HepG2 (cell line): ENCODE data around the gene CES3. TPM values are rescaled to one million over a fixed set of nuclear protein-coding genes. Genes with fewer than 3 reads are reported as not detected.

Source experiments
- DPF2 ChIP-seq: sonication (generic); formaldehyde crosslinking; IDR thresholded peaks from 2 replicates; pipeline ENCODE4 v1.4.0; 2020; ENCODE audit warnings: mild to moderate bottlenecking, low read depth, missing genetic modification reagents, borderline replicate concordance
- ELF1 ChIP-seq: sonication (generic); formaldehyde crosslinking; IDR thresholded peaks from 2 replicates; pipeline ENCODE4 v1.4.0; 2020; ENCODE audit warnings: missing genetic modification reagents
- HIVEP1 ChIP-seq: sonication (generic); formaldehyde crosslinking; IDR thresholded peaks from 2 replicates; pipeline ENCODE4 v1.4.0; 2020; ENCODE audit warnings: mild to moderate bottlenecking, missing genetic modification reagents
- HNRNPUL1 ChIP-seq: fragments of 200-400 bp; formaldehyde crosslinking; IDR thresholded peaks from 2 replicates; pipeline ENCODE4 v1.6.1; 2017; ENCODE audit warnings: low read depth, mild to moderate bottlenecking, low read length, moderate library complexity
- MAFG ChIP-seq: sonication (generic); formaldehyde crosslinking; IDR thresholded peaks from 2 replicates; pipeline ENCODE4 v1.5.1; 2020; ENCODE audit warnings: mild to moderate bottlenecking, missing genetic modification reagents
- MXD3 ChIP-seq: IDR thresholded peaks from 2 replicates; pipeline ENCODE4 v1.6.1; 2016; ENCODE audit warnings: mild to moderate bottlenecking, missing biosample characterization, missing genetic modification reagents
- PHF20 ChIP-seq: sonication (generic); formaldehyde crosslinking; IDR thresholded peaks from 2 replicates; pipeline ENCODE4 v1.5.0; 2020; ENCODE audit warnings: mild to moderate bottlenecking, missing genetic modification reagents
- PHF21A ChIP-seq: sonication (generic); formaldehyde crosslinking; IDR thresholded peaks from 2 replicates; pipeline ENCODE4 v1.5.0; 2020; ENCODE audit warnings: mild to moderate bottlenecking, missing genetic modification reagents
- POLR2A ChIP-seq, 2 experiments: IDR thresholded peaks; 2 replicates each; pipeline ENCODE4 v1.6.1; 2011; ENCODE audit warnings: low read depth in 2 of 2, low read length in 2 of 2, mild to moderate bottlenecking in 1 of 2, moderate library complexity in 1 of 2; ENCODE audit not compliant: insufficient read depth in 1 of 2
- POLR2AphosphoS5 ChIP-seq: IDR thresholded peaks from 2 replicates; pipeline ENCODE4 v1.6.1; 2012; ENCODE audit warnings: low read depth, low read length
- REPIN1 ChIP-seq: sonication (generic); formaldehyde crosslinking; IDR thresholded peaks from 2 replicates; pipeline ENCODE4 v1.8.0; 2022; ENCODE audit warnings: missing genetic modification reagents, low read depth, mild to moderate bottlenecking, borderline replicate concordance
- RFXAP ChIP-seq: sonication (generic); formaldehyde crosslinking; IDR thresholded peaks from 2 replicates; pipeline ENCODE4 v1.4.0; 2020; ENCODE audit warnings: missing genetic modification reagents, borderline replicate concordance
- RXRA ChIP-seq: sonication (generic); formaldehyde crosslinking; IDR thresholded peaks from 2 replicates; pipeline ENCODE4 v1.5.1; 2020; ENCODE audit warnings: missing genetic modification reagents
- SOX5 ChIP-seq: IDR thresholded peaks from 2 replicates; pipeline ENCODE4 v1.6.1; 2016; ENCODE audit warnings: borderline replicate concordance
- U2AF1 ChIP-seq: fragments of 200-400 bp; formaldehyde crosslinking; optimal IDR thresholded peaks from 2 replicates; pipeline ENCODE3; 2017; ENCODE audit warnings: mild to moderate bottlenecking, low read depth, low read length
- ZBTB3 ChIP-seq: sonication (generic); formaldehyde crosslinking; IDR thresholded peaks from 2 replicates; pipeline ENCODE4 v1.4.0; 2020; ENCODE audit warnings: low read depth, mild to moderate bottlenecking, moderate library complexity, missing genetic modification reagents, borderline replicate concordance
- ZBTB42 ChIP-seq: sonication (generic); formaldehyde crosslinking; IDR thresholded peaks from 2 replicates; pipeline ENCODE4 v1.5.0; 2020; ENCODE audit warnings: mild to moderate bottlenecking, missing genetic modification reagents
- ZFX ChIP-seq: sonication (generic); formaldehyde crosslinking; IDR thresholded peaks from 2 replicates; pipeline ENCODE4 v1.4.0; 2020; ENCODE audit warnings: mild to moderate bottlenecking, low read depth, missing genetic modification reagents, moderate library complexity
- ZNF232 ChIP-seq: sonication (generic); formaldehyde crosslinking; IDR thresholded peaks from 2 replicates; pipeline ENCODE4 v1.4.0; 2020; ENCODE audit warnings: missing genetic modification reagents, borderline replicate concordance
- ZNF280D ChIP-seq: sonication (generic); formaldehyde crosslinking; IDR thresholded peaks from 2 replicates; pipeline ENCODE4 v1.5.1; 2020; ENCODE audit warnings: mild to moderate bottlenecking, missing genetic modification reagents
- ZNF569 ChIP-seq: sonication (generic); formaldehyde crosslinking; IDR thresholded peaks from 2 replicates; pipeline ENCODE4 v1.5.0; 2020; ENCODE audit warnings: mild to moderate bottlenecking, missing genetic modification reagents, moderate library complexity, borderline replicate concordance
- ZNF598 ChIP-seq: sonication (generic); formaldehyde crosslinking; IDR thresholded peaks from 2 replicates; pipeline ENCODE4 v1.5.1; 2020; ENCODE audit warnings: mild to moderate bottlenecking, missing genetic modification reagents, borderline replicate concordance
- polyA plus RNA-seq, 8 experiments: library from polyadenylated mRNA; depleted of rRNA in 3 of 8; stranded (reverse) in 7 of 8; unstranded in 1 of 8; fragments of >200 nt; fragmentation: Illumina TruSeq in 4 of 8; extraction: Trizol in 4 of 8; gene quantifications; 2 replicates each; pipeline versions ENCODE4 v1.2.1 to v1.2.3, GENCODE V29; 2011 to 2016; ENCODE audit warnings: low read depth in 4 of 8, missing spikeins in 1 of 8, mixed read lengths in 1 of 8; ENCODE audit not compliant: insufficient read depth in 1 of 8
- total RNA-seq, 5 experiments: library from RNA; depleted of rRNA; stranded (reverse); fragments of >200 nt; fragmentation: Illumina TruSeq; extraction: Trizol; gene quantifications; 2 replicates each; pipeline ENCODE4 v1.2.3, GENCODE V29; 2016; ENCODE audit warnings: low read depth in 1 of 5
- TF ChIP-seq, protein P1 (sequence below): sonication (generic); formaldehyde crosslinking; IDR thresholded peaks from 2 replicates; pipeline ENCODE4 v1.5.1; 2020; ENCODE audit warnings: mild to moderate bottlenecking, missing genetic modification reagents, moderate library complexity

CES3 gene
- total and polyA plus RNA-seq, 2 of the 13 experiments (the other 11 are each of a cell fraction or from before 2014, with no cell fraction given) = 6.6 to 17.4 TPM

- TF ChIP-seq ZFX (CRISPR knock-in tag) (peak; percentile 45; the same call in 1 of the 2 replicates), RXRA (peak; percentile 43), POLR2AphosphoS5 (no peak), ZNF280D (CRISPR knock-in tag) (peak; percentile 66; the same call in 1 of the 2 replicates), PHF21A (CRISPR knock-in tag) (0 out of 2 replicates have a peak, but pooled peaks have one; percentile 36), SOX5 (CRISPR knock-in tag) (0 out of 2 replicates have a peak, but pooled peaks have one; percentile 10), RFXAP (CRISPR knock-in tag) (0 out of 2 replicates have a peak, but pooled peaks have one; percentile 44), HNRNPUL1 (no peak), ZNF598 (CRISPR knock-in tag) (peak; percentile 62; the same call in 1 of the 2 replicates), POLR2A (IDR thresholded peaks at IDR 0.05; ENCODE audit: insufficient read depth in 1 of 2, low read depth in 2 of 2, low read length in 2 of 2) (no peak), MAFG (CRISPR knock-in tag) (no peak), HIVEP1 (CRISPR knock-in tag) (peak; percentile 82; the same call in 1 of the 2 replicates), ZBTB42 (CRISPR knock-in tag) (peak; percentile 41; the same call in 1 of the 2 replicates), MXD3 (CRISPR knock-in tag) (no peak), ZBTB3 (CRISPR knock-in tag) (no peak), REPIN1 (no peak), DPF2 (CRISPR knock-in tag) (no peak), PHF20 (0 out of 2 replicates have a peak, but pooled peaks have one; percentile 24), ZNF569 (CRISPR knock-in tag) (0 out of 2 replicates have a peak, but pooled peaks have one; percentile 22), ZNF232 (CRISPR knock-in tag) (no peak), U2AF1 (no peak), ELF1 (CRISPR knock-in tag) (peak; percentile 51)
- TF ChIP-seq, protein P1, sequence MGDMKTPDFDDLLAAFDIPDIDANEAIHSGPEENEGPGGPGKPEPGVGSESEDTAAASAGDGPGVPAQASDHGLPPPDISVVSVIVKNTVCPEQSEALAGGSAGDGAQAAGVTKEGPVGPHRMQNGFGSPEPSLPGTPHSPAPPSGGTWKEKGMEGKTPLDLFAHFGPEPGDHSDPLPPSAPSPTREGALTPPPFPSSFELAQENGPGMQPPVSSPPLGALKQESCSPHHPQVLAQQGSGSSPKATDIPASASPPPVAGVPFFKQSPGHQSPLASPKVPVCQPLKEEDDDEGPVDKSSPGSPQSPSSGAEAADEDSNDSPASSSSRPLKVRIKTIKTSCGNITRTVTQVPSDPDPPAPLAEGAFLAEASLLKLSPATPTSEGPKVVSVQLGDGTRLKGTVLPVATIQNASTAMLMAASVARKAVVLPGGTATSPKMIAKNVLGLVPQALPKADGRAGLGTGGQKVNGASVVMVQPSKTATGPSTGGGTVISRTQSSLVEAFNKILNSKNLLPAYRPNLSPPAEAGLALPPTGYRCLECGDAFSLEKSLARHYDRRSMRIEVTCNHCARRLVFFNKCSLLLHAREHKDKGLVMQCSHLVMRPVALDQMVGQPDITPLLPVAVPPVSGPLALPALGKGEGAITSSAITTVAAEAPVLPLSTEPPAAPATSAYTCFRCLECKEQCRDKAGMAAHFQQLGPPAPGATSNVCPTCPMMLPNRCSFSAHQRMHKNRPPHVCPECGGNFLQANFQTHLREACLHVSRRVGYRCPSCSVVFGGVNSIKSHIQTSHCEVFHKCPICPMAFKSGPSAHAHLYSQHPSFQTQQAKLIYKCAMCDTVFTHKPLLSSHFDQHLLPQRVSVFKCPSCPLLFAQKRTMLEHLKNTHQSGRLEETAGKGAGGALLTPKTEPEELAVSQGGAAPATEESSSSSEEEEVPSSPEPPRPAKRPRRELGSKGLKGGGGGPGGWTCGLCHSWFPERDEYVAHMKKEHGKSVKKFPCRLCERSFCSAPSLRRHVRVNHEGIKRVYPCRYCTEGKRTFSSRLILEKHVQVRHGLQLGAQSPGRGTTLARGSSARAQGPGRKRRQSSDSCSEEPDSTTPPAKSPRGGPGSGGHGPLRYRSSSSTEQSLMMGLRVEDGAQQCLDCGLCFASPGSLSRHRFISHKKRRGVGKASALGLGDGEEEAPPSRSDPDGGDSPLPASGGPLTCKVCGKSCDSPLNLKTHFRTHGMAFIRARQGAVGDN (CRISPR knock-in tag) = peak; percentile 89
These were observed 27.2 kb downstream of the CES3 start, which contains the start of gene CES4A (continued) for GRCh38 chr16:66988197-66988788.
